ENCODE data around the gene VTN.
A peak's percentile ranks its signal among the peaks of the same experiment; 100 is the strongest.

GRCh38 chr17:28346746-28347246, 23.3 kb downstream of the VTN start:
- TF ChIP-seq CTCF (optimal IDR thresholded peaks at IDR 0.05 in 1 of 3, IDR thresholded peaks at IDR 0.05 in 1 of 3, conservative IDR thresholded peaks at IDR 0.05 in 1 of 3; ENCODE audit: extremely low read depth in 1 of 3, insufficient read depth in 2 of 3, low read length in 3 of 3) (peak in 1 of 3 experiments; percentile 20), EZH2 (IDR thresholded peaks at IDR 0.05; ENCODE audit: low read length) (no peak)

Data from keratinocyte (primary cell).